GM18507 (cell line): ENCODE data around the gene KCNAB2.

Source experiments
- DNase-seq: peaks from one replicate; pipeline ENCODE4 v3.0.0; 2011; ENCODE audit warnings: low read depth; ENCODE audit not compliant: insufficient read length; ENCODE audit errors: extremely low spot score
- FAIRE-seq: peaks from 2 replicates; lab custom pipeline; 2011; peaks lifted over from hg19 to GRCh38; lab: Jason Lieb, UNC

Gene KCNAB2

DNA sequence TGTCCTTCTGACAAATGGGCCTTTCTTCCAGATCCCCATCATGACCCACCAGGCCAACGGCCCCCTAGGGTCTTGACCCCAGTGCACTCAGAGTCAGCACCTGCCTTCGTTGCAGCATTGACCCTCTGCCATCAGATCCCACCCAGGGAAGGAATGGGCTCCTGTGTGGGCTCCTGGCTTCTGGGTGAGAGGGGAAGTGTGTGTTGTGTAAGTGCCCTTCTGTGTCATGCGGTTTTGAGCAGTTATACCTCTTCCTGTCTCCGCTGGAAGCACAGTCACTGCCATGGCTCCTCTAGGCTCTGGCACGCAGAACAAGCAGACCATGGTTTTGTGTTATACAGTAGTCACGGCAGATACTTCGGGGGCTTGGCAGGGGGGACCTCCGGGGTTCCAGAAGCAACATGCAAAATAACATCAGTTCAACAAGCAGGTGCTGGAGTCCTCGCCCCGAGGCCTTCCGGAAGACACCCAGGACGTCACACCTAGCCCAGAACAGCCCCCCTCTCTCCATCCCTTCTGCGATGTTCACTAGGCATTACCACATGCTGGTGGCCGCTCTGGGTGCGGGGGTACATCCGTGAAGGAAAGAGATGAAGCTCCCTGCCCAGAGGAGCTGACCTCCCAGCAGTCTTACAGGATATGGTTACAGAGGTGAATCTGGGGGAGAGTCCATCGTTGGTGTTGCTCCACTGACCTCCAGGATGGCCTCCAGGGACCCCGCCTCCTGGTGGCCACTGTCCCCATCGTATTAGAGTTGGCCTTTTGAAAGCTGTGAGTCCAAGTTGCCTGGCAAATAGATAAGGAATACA, 17.4 kb upstream of the KCNAB2 start:
- FAIRE-seq (peak; percentile 90), DNase-seq (no peak)

DNA sequence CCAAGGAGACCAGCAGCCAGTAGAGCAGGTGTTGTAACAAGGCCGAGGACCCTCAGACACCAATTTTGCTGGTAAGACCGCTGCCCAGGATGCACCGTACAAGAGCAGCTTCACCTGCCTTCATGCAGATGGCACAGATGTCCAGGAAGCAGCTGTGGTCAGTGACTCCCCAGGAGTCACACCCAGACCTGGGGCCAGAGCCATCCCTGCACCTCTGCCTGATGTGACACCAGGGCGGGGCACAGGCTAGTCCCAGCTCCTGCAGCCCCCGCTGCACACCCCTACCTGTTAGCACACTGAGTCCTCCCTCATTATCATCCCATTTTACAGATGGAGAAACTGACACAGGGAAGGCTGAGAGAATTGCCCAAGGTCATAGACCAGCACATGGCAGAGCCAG, 16.3 kb upstream of the KCNAB2 start:
- FAIRE-seq, result no peak
- no peak for DNase-seq

- DNase-seq, result no peak
- FAIRE-seq, result no peak
Observed at GRCh38 chr1:6030132-6030531, 15.6 kb upstream of the KCNAB2 start.

GRCh38 chr1:6030547-6031261, 15.0 kb upstream of the KCNAB2 start:
- no peak for DNase-seq
- FAIRE-seq, result peak; percentile 59

GRCh38 chr1:6033124-6033523, 12.6 kb upstream of the KCNAB2 start:
- DNase-seq (no peak), FAIRE-seq (no peak)

- DNase-seq (no peak), FAIRE-seq (no peak)
Observed at GRCh38 chr1:6033986-6034749, 11.5 kb upstream of the KCNAB2 start.

GRCh38 chr1:6034750-6035096, 11.0 kb upstream of the KCNAB2 start:
- FAIRE-seq (no peak), DNase-seq (no peak)

DNA sequence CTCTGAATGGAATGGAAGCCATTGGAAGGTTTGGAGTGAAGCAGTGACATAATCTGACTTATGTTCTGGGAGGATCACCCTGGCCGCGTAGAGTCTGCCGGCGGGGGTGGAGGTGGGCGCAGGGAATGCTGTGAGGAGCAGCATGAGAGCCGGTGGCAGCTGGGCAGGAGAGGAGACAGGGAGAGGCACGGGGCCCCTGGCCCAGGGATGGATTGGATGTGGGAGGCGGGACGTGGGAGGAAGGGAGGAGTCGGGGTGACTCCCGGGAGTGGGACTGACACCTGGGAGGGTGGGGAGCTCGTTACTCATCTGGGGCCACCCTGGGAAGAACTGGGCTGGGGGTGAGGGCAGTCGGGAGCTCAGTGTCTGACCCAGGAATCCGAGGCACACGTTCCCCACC, 10.4 kb upstream of the KCNAB2 start:
- DNase-seq (no peak), FAIRE-seq (no peak)

GRCh38 chr1:6035719-6036118, 10.0 kb upstream of the KCNAB2 start:
- DNase-seq, result no peak
- no peak for FAIRE-seq

- DNase-seq (peak; percentile 51), FAIRE-seq (peak; percentile 12)
Observed at GRCh38 chr1:6037338-6037762, 8.3 kb upstream of the KCNAB2 start.

GRCh38 chr1:6038603-6039002, 7.1 kb upstream of the KCNAB2 start:
- DNase-seq, result no peak
- FAIRE-seq, result no peak

DNA sequence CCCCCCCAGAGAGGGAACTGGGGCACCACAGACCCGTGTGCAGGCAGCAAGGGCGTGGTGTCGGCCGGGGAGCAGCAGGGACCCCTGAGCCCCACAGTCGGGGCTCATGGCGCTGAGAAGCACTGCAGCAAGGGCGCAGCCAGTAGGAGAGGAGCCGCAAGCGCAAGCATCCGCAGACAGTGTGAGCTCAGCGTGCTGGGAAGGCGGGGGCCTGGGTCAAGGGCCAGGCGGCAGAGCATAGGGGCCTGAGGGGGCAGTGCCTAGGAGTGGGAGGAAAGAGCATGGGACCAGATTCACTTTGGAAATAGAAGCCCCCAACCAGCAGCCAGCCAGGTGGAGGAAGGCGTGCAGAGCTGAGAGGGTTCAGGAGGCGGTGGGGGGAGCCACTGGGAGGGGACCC, 6.7 kb upstream of the KCNAB2 start:
- FAIRE-seq, result no peak
- no peak for DNase-seq

- no peak for DNase-seq
- FAIRE-seq, result no peak
Observed at GRCh38 chr1:6040444-6040843, 5.2 kb upstream of the KCNAB2 start.

GRCh38 chr1:6040861-6041415, 4.8 kb upstream of the KCNAB2 start:
- FAIRE-seq, result no peak
- DNase-seq, result no peak

DNA sequence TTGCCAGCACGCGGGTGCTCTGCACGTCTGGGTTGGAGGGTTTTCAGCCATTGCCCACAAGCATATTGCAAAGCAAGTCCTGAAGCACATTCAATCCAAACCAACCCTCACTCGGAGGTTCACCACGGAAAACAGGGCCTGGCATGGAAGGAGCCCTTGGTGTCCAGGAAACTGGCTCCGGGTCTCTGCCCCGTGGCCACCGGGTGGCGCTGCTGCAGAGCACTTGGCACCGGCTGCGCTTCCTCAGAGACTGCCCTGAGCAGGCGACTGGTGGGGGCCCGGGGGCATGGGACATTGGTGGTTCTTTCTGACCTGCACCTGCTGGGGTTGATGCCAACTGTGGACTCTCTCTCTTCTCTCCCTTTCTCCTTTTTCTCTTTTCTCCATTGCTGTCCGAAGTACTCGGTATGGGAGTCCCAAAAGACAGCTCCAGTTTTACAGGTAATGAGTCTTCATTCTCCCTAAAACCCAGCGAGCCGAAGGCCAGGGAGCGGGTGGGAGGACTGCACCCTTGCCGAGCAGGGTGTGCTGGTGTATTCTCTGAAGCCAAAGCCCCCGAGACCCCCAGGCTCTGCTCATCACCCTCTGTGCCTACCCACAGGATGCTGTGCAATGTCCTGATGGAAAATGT, 4.1 kb upstream of the KCNAB2 start:
- no peak for FAIRE-seq

GRCh38 chr1:6043561-6043960, 2.1 kb upstream of the KCNAB2 start:
- FAIRE-seq (no peak), DNase-seq (no peak)

More for the DNA sequence above, 4.1 kb upstream of the KCNAB2 start:
- DNase-seq, result no peak

GRCh38 chr1:6044481-6045109, 1.1 kb upstream of the KCNAB2 start:
- FAIRE-seq (no peak), DNase-seq (no peak)

- no peak for DNase-seq
- FAIRE-seq, result no peak
Observed at GRCh38 chr1:6045110-6045502, 582 bp upstream of the KCNAB2 start.

- FAIRE-seq (no peak), DNase-seq (no peak)
Observed at GRCh38 chr1:6046279-6046678, 591 bp downstream of the KCNAB2 start.
